Stimulated activated CD4-positive, alpha-beta T cell treated with anti-CD3 and anti-CD28 coated beads, Interleukin-2, amount 100 ng/mL, for 48 hours (primary cell): ENCODE data around the gene MICALL2.
A peak's percentile ranks its signal among the peaks of the same experiment; 100 is the strongest.

ENCODE experiments used
- DNase-seq, 2 donors: peaks; one replicate each; pipeline ENCODE4 v3.0.0-alpha.2; 2020

MICALL2 gene

DNA sequence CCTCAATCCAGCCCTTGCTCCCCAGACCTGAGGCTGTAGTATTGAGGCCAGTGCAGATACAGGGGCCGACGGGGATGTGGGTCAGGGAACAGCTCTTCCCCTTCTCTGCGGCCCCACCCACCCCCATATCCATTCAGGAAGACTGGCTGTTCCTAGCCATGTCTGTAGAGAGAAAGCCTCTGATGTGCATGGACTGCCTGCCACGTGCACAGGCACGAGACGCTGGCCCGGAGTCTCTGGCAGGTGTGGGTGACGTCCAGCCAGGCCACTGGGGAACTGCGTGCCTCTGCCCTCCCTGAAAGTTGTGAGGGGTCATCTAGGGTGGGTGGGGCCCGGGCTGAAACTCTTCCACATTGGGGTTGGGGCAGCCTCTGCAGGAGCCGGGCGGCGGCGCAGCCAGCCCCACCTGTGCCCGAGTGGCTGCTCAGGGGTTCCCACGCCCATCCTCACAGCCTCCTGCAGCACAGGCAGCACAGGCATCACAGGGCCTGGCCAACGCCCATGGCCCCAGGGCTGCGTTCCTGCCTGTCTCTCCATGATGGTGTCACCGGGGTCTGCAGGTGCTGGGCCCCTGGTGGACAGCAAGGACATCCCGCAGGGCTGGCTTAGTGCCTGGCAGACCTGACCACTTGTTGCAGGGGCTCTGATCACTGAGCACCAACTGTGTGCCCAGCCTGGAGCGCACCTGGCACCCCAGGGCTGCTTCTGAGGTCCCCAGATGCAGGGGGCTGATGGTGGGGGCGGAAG lies 27.5 kb downstream of the MICALL2 start:
- no peak for DNase-seq

- no peak for DNase-seq
Observed at GRCh38 chr7:1431226-1431625, 28.0 kb downstream of the MICALL2 start.

- no peak for DNase-seq
Observed at GRCh38 chr7:1430056-1430845, 29.0 kb downstream of the MICALL2 start.

DNA sequence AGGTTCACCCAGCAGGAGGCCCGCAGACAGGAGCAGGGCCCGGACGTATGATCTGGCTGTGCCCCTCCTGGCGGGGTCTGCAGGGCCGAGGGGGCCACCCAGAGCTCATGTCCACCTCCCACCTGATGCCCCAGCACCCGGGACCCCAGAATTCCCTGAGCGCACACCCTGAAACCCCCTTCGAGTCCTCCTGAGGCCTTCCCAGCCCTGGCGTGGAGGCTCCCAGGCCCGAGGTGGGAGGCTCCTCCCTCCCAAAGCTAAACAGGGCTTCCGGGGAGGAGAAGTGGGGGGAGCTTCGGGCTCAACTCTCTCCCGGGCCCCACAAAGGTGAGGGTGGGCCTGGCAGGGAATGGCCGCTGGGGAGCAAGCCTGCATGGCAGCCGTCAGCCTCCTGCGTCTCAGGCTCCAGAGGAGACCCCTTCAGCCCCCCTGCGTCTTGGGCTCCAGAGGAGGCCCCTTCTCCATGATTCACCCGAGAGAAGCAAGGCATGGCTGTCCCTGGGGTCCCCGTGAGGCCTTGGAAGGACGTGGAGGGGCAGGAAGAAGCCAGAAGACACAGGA lies 30.2 kb downstream of the MICALL2 start:
- DNase-seq: no peak

DNA sequence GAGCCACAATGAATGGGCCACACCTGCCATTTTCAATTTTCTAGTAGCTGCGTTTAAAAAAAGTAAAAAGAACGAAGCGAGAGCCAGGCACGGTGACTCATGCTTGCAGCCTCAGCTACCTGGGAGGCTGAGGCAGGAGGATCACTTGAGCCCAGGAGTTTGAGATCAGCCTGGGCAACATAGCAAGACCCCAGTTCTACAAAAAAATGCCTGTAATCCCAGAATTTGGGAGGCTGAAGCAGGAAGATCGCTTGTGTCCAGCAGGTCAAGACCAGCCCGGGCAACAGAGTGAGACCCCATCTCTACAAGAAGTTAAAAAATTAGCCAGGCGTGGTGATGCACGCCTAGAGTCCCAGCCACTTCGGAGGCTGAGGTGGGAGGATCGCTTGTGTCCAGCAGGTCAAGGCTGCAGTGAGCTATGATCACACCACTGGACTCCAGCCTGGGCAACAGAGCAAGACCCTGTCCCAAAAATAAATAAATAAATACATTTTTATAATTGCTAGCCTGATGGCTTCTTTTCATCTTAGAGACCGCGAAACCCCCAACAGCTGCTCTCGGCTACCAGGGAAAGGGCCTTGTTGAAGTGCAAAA lies 32.1 kb downstream of the MICALL2 start:
- no peak for DNase-seq

- no peak for DNase-seq
Observed at GRCh38 chr7:1426474-1426873, 32.8 kb downstream of the MICALL2 start.

GRCh38 chr7:1425292-1426136 lies 33.8 kb downstream of the MICALL2 start:
- DNase-seq: no peak

GRCh38 chr7:1424041-1424440 lies 35.2 kb downstream of the MICALL2 start:
- no peak for DNase-seq

DNA sequence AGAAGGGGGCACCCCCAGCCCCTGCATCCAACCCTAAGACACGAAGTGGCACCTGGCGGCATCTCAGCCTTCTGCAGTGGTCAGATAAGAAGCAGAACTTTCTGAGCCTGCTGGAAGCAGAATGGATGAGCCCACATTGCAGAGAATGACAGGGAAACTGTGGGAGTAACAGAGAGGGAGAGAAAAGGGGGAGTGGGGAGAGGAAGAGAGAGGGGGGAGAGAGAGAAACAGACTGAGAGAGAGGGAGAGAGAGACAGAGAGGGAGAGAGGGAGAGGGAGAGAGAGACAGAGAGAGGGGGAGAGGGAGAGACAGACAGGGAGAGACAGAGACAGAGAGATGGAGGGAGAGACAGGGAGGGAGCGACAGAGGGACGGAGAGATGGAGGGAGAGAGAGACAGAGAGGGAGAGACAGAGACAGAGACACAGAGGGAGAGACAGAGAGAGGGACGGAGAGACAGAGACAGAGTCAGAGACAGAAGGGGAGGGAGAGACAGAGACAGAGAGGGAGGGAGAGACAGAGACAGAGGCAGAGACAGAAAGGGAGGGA lies 35.9 kb downstream of the MICALL2 start:
- no peak for DNase-seq

GRCh38 chr7:1422512-1423263 lies 36.6 kb downstream of the MICALL2 start:
- DNase-seq: no peak

- DNase-seq: no peak
Observed at GRCh38 chr7:1421946-1422345, 37.3 kb downstream of the MICALL2 start.

- DNase-seq: no peak
Observed at GRCh38 chr7:1421020-1421790, 38.1 kb downstream of the MICALL2 start.

DNA sequence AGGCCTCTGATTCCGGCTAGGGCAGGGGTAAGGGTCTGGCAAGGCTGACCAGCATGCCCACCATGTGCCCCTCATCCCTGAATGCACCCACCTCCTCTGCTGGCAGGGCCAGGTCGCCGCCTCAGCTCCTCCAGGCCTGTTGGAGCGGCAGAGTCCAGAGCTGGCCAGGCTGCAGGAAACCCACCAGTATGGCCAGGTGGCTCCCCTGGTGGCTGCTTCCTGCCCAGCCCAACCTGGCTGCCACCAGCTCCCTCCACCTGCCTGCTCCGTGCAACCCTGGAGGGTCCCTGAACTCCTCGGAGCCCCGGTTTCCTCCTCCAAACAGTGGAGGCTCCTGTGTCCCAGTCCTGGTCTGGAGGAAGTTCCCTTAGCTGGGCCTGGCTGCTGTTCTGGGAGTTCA lies 39.6 kb downstream of the MICALL2 start:
- no peak for DNase-seq

GRCh38 chr7:1419310-1419634 lies 40.0 kb downstream of the MICALL2 start:
- DNase-seq: no peak

GRCh38 chr7:1418505-1419309 lies 40.6 kb downstream of the MICALL2 start:
- DNase-seq: no peak

GRCh38 chr7:1415389-1415990 lies 43.8 kb downstream of the MICALL2 start:
- no peak for DNase-seq

DNA sequence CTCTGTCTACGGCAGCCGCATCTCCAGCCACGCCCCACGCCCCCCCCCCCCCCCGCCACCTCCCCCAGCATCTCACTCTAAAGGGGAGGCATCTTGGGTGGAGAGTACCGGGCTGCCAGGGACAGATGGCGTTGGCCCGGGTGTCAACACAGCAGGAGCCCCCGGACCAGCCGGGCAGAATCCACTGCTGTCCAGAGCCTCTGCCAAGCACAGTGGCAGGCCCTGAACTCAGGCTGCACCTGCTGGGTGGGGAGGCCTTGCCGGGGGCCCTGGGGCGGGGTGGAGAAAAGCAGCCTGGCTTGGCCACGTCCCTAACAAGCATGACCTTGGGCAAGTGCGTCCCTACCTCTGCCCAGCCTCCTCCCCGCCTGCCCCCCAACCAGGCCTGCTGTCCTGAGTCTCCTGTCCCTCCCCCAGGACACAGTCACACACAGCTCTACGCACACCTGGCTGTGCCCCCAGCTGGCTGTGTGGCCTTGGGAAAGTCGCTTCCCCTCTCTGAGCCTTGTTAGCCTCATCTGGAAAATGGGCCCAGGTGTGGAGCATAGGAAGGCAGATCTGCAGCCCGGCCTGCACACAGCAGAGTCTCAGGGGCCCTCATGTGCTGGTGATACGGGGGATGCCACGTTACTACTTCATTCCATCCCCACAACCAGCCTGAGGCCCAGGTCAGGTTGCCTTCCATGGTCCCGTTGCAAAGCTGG lies 45.2 kb downstream of the MICALL2 start:
- DNase-seq: no peak

DNA sequence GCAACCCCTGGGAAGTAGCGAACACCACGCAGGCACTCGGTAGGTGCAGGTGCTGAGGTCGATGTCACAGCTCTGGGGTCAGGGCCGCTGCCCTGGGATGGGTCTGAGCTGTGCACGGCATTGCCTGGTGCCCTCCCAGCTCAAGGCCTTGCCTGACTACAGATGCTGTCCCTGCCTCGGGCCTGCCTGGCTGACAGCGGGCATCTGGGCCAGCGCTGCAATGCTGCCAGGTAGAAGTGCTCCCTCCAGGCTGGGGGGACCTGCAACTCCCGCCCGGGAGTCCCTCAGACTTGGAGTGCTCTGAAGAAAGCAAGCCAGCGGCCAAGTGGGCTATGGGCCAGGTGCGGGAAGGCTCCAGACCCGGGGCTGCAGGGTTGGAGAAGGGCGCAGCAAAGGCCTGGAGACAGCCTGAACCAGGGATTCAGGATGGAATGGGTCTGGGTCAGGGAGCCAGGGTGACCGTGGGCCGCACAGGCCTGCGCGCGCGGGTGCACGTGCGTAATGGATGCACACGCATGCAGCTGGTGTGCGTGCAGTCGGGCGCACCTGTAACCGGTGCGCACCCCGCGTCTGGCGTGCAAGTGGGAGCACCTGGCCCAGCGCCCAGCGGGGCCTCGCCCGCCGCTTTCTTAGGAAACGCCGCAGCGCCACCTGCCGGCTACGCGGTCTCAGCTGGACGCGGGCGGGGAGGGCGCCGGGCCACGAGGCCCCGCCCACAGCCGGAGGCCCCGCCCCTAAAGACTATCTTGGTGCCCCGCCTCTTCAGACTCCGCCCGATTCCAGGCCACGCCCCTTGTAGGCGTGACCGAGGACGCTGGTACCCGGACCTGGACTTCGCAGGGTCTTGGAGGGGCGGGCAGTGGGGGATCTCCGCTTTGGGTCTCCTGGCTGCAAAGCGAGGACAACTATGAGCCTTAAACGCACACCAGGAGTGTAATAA lies 46.7 kb downstream of the MICALL2 start:
- DNase-seq: peak; percentile 91 to 97
